Thyroid gland (tissue), 4 donors: ENCODE measurements around the gene ABCC11.

Source experiments
- POLR2A ChIP-seq, 2 donors: fragments of 450-650 bp; IDR thresholded peaks; one replicate each; pipeline ENCODE4 v1.6.1; 2017; ENCODE audit warnings: antibody characterized with exemption in 2 of 2, mild to moderate bottlenecking in 2 of 2, moderate library complexity in 1 of 2
- TF ChIP-seq, protein P1 (sequence below), 6 experiments: fragments of 200-600 bp in 3 of 6; fragments of 450-650 bp in 3 of 6; sonication (generic) in 3 of 6; IDR thresholded peaks; one replicate each; pipeline ENCODE4 v1.5.1; 2016 to 2019; ENCODE audit warnings: antibody characterized with exemption in 6 of 6, mild to moderate bottlenecking in 2 of 6, inconsistent platforms in 1 of 6, moderate library complexity in 1 of 6

DNA sequence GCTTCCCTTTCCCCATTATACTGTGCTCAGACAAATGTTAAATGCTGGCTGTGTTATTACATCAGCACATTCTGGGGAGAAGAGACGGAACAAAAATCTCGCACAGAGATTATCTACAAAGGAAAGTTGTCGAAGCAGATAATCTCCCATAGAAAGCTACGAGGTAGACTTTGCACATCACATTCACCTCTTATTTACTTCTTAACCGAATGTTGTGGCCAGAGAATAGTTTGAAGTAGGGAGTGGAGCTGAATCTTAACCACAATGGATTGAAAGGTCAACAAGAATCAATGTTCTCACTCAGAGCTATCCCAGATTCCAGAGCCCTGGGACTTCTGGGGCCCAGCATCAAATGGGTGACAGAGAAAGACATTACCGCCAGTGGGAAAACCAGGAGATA, 31.6 kb downstream of the ABCC11 start:
- TF ChIP-seq, protein P1, sequence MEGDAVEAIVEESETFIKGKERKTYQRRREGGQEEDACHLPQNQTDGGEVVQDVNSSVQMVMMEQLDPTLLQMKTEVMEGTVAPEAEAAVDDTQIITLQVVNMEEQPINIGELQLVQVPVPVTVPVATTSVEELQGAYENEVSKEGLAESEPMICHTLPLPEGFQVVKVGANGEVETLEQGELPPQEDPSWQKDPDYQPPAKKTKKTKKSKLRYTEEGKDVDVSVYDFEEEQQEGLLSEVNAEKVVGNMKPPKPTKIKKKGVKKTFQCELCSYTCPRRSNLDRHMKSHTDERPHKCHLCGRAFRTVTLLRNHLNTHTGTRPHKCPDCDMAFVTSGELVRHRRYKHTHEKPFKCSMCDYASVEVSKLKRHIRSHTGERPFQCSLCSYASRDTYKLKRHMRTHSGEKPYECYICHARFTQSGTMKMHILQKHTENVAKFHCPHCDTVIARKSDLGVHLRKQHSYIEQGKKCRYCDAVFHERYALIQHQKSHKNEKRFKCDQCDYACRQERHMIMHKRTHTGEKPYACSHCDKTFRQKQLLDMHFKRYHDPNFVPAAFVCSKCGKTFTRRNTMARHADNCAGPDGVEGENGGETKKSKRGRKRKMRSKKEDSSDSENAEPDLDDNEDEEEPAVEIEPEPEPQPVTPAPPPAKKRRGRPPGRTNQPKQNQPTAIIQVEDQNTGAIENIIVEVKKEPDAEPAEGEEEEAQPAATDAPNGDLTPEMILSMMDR (IDR thresholded peaks at IDR 0.05): no peak
- no peak for TF ChIP-seq POLR2A (IDR thresholded peaks at IDR 0.05)
